NCI-H526 treated with DMSO at 0.1 percent for 48 hours (cell line): ENCODE measurements around the gene SPATA17.
"Not testable (repeated sequence)": the region's sequence is repeated elsewhere in the genome, so short reads cannot be mapped to it uniquely, and the experiment has no call there.

ENCODE experiments used
- DNase-seq: peaks from one replicate; lab custom pipeline; 2025; lab: John Stamatoyannopoulos, UW

The SPATA17 gene, protein sequence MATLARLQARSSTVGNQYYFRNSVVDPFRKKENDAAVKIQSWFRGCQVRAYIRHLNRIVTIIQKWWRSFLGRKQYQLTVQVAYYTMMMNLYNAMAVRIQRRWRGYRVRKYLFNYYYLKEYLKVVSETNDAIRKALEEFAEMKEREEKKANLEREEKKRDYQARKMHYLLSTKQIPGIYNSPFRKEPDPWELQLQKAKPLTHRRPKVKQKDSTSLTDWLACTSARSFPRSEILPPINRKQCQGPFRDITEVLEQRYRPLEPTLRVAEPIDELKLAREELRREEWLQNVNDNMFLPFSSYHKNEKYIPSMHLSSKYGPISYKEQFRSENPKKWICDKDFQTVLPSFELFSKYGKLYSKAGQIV

DNA sequence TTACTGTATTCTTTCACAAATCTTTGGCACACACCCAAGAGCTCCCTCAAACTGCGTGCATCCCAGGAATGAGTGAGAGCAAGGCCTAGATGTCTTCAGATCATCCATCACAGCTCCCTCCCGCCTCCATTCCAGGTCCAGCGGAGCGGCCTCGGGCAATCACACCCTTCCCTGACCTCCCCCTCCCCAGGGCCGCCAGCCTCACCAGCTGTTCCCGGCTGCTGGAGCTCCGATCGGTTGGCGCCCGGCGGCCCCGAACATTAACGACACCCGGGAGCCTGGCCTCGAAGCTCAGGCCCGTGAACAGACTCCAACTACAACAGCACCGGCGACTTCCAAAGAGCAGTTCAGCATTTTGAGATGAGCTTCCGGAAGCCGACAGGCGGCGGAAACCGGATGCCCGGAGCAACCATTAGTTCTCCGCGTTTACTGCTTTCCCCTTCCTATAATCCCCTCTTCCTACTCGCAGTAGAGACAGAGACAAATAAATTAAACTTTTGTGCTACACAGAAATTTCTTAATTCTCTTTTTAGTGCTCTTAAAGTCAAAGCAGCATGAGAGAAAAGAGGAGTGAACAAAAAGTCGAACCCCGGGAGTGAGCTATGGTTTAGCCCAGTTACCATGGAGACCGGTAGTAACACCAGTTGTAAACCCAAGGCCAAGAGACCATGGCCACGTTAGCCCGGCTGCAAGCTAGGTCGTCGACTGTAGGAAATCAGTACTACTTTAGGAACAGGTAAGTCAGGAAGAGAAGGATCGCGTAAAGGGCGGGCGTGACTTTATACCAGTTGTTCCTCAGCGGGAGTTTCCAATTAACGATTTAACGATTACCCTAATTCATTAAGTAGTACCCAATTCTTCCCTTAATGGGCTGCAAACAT lies at the start of gene SPATA17, which contains the start of gene GPATCH2:
SPATA17 (plus strand) TSS at position 634 of the 881 bp plus-strand sequence; CDS start at position 669, 35 bp downstream.
GPATCH2 (minus strand) TSS at position 380 of the 881 bp plus-strand sequence; CDS start at position 261, 119 bp downstream.
- DNase-seq = peak; percentile 88

DNA sequence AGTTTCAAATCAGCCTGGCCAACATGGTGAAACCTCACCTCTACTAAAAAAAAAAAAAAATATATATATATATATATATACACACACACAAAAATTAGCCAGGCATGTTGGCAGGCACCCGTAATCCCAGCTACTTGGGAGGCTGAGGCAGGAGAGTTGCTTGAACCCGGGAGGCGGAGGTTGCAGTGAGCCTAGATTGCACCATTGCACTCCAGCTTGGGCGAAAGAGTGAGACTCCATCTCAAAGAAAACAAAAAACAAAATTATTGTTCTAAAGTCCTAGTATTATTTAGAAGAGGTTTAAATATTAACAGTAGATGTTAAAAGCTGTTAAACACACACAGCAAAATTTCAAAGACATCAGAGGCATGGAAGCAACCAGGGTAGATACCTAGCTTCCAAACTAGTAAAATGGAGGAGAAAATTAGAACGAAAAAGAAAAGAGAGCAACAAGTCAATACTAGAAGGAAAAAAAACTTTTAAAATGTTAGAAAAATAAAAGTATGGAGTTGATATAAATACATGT lies 46.8 kb upstream of the SPATA17 start:
- DNase-seq = not testable (repeated sequence)

DNA sequence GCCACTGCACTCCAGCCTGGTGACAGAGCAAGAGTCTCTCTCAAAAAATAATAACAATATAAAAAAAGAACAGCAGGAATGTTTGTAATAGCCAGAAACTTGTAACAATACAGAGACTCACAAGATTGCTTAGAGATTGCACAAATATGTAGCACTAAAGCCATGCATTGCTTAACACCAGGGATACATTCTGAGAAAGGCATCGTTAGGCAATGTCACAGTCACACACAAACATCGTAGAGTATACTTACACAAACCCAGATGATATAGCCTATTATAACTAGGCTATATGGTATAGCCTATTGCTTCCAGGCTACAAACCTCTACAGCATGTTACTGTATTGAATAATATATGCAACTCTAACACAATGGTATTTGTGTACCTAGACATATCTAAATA lies 45.6 kb upstream of the SPATA17 start:
- no peak for DNase-seq

DNA sequence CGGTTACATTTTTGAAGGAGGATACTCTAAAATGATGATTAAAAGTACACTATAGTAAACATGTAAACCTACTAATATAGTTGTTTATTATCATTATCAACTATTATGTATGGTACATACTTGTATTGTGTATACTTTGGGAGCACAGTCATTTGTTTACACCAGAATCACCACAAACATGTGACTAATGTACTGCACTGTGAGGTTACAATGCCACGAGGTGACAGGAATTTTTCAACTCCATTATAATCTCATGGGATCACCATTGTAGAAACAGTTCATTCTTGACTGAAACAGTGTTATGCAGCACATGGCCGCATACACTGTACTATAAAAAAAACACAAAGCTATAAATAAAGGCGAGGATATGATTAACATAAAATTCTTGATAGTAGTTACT lies 44.6 kb upstream of the SPATA17 start:
- DNase-seq = no peak

DNA sequence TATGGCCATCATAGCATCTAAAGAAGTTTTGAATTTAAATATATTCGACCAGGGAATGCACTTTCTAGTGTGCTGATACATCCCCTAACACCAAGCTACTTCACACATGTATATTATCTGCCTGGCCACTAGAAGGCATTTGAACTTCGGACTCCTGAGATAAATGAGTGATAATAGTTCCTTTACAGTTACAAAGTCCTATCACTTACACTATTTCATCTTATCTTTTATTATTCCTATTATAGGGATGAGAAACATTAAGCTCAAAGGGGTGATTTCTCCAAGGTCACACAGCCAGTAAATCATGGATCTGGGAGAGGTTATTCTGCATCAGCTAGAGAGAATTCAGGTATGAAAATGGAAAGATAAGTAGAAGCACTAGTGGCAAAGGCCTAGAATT lies 40.5 kb upstream of the SPATA17 start:
- DNase-seq = no peak

DNA sequence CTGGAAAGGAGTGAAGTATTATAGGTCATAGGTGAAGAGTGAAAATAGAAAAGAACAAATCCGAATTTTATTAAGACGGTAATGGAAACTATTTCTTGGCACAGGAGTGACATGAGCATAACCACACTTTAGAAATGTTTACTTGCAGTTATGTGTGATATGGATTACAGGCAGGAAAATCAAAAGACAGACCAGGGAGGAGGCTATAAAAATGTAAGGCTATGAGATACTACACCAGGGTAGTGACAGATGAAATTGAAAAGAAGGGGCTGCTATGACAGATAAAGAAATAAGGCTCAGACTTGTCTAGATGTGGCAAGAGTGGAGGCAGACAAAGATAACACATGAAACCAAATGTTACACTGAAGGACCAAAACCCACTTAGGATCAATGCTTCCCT lies 32.0 kb upstream of the SPATA17 start:
- no peak for DNase-seq

DNA sequence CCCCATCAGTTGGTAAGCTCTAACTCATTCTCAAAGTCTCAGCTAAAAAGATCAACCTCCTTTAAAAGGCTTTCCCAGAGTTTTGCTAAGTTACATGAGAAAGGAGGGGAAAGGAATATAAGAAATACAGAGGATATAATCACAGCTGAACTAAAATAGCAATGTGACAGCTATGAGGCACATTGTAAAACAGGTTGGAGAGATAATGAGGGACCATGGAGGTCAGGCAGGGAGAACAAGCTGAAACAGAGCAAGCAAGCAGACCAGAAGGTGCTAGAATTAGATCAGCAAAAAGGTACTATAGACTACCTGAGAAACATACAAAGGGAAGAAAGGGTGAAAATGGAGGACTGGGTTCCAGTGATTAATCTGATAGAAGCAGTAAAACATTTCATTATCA lies 28.8 kb upstream of the SPATA17 start:
- no peak for DNase-seq

DNA sequence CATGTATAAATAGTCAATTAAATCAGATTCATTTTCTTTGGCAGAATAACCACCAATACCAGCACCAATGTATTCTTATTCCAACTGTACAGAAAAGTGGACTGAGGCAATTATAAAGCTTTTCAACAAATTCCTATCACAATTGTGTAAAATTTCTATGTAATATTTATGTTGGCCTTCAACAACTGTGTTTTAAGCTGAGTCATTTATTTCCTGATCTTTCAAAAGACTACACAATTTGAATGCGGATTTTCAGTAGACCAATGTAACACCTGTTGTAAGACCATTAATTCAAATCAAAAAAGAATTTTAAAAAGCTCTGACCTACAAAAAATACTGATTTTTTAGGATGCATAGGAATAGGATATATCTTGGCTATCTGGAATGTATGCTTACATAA lies 25.8 kb upstream of the SPATA17 start:
- no peak for DNase-seq

DNA sequence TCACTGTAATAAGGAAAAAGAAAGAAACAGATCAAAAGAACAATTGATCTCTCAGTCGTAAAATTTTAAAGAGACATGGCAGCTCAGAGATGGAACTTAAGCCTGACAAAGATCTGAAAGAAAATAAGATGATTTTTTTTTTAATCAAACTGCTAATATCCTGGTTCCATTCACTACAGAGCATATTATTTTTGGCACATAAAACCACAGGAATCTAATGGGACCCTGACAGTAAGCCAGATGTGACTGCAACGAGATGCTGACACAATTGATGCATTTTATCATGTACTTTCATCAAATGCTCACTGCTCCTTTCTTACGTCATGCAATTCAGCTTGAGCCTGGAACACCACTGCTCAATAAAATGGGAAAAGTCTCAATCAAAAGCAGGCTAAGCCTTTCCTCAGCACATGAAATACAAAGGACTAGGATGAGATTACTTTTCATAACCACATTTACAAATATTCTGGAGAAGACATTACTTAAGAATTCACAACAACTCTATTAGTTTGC lies 16.9 kb upstream of the SPATA17 start:
- DNase-seq = no peak

DNA sequence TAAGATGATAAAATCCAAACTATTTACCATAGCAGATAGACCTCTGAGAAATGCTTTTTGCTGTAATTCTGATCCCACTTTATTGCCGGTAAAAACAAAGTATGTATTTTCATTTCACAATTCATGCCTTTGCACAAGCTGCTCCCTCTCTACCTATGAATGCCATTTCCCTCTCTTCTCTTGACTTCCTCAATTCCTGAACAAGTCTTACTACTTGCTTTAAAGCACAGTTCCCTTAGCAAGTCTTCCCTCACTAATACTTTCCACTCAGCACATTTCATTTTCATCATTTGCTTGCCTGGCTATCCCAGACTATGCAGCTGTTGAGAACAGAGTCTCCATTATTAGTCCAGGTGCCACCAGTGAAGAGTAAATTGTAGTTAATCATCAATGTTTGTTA lies 14.0 kb upstream of the SPATA17 start:
- DNase-seq = no peak

DNA sequence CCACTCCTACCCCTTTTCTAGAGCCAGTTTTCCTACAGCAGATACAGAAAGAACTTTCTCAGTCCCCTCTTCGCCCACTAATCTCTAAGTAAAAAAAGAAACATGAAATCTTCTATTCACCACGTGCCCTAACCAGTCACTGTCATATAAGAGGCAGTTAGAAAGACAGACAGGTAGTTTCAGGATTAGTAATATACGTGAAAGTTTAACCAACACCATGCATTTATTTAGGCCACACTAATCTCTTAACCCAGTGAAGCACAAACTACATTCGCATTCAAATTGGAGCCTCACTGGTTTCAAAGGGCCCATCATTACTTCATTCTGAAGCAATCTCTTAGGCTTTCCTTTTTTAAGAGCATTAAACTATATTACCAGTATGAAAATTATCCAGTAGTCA lies 10.3 kb upstream of the SPATA17 start:
- no peak for DNase-seq

DNA sequence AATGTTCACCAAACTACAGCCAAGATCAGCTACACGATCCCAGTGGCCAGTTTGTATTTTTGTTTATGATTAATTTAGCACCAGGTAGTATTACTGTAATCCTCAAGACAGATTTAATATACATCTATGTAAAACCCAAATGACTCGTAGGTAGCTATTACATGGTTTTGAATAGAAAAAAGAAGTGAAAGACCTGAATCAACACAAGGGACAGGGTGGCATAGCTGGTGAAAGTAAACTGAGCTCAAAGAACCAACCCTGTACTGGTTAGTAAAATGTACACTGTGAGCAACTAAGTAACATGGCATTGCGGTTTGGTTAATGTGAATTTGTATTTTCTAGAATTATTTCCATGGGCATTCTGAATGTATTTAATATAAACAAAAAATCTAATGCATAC lies 9.1 kb upstream of the SPATA17 start:
- no peak for DNase-seq

DNA sequence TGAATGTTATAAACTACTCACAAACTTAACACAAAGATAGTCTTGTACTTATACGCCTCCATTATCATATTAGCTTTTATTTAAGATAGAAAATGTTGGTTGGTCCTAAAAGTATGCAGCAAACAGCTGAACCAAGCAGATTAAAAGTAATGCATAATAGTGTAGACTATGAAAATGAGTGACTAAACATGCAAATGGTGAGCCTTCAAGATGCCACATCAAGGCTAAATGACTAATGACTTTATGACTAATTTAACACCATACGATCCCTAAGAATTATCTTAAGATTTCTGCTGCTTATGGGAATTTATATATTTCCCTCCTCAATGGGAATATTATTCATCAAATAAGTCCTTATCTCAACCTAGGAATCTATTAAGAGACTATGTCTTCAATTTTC lies 4.8 kb upstream of the SPATA17 start:
- no peak for DNase-seq

DNA sequence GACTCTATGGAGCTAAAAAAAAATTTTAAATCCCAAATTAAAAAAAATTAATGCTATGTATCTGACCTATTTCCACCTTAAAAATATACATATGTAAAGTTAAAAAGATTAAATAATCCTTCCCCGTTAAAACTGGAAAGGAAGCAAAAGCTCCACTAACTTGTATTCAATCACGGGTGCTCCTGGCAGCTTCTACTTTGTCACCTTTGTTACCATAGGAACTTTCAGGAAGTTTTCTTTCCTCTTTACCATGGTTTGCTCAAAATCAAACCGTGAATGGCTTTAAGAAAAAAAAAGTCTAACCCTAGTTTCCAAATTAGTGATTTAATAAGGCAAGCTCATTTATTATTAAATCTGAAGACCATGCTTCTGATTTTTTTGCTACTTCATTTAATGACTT lies 3.7 kb upstream of the SPATA17 start:
- DNase-seq = no peak

DNA sequence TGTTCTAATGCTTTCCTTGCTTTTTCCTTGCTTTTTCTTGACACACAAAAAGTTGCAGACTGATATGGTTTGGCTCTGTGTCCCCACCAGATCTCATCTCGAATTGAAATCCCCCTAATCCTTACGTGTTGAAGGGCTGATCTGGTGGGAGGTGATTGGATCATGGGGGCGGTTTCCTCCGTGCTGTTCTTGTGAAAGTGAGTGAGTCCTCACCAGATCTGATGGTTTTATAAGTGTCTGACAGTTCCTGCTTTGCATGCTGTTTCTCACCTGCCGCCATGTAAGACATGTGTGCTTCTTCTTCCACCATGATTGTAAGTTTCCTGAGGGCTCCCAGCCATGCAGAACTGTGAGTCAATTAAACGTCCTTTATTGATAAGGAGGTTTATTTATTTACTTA lies 11.3 kb downstream of the SPATA17 start:
- no peak for DNase-seq

DNA sequence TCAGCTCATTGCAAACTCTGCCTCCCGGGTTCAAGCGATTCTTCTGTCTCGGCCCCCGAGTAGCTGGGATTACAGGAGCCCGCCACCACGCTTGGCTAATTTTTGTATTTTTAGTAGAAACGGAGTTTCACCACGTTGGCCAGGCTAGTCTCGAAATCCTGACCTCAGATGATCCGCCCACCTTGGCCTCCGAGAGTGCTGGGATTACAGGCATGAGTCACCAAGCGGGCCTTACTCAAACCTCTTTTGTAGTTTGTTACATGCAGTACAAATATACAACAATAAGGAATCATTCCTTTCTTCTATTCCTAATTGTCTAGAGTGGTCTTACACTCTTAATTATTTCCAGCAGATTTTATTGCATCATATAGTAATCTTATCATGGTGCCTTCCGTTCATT lies 16.6 kb downstream of the SPATA17 start:
- DNase-seq = no peak

DNA sequence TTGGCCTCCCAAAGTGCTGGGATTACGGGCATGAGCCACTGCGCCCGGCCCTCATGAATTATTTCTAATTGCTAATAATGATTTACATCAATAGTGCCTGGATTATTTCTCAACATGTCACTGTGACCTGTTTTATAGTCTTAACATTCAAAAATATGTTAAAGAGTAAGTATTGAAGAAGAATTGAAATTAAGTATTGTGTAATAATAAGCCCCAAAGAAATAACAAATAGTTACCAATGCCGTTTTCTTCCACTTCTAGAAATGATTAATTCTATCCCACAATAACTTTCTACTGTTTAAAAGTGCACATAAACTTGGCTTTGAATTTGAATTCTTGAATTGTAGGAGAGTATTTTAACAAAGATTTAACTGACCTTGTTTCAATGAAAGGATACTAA lies 19.5 kb downstream of the SPATA17 start:
- DNase-seq = no peak

DNA sequence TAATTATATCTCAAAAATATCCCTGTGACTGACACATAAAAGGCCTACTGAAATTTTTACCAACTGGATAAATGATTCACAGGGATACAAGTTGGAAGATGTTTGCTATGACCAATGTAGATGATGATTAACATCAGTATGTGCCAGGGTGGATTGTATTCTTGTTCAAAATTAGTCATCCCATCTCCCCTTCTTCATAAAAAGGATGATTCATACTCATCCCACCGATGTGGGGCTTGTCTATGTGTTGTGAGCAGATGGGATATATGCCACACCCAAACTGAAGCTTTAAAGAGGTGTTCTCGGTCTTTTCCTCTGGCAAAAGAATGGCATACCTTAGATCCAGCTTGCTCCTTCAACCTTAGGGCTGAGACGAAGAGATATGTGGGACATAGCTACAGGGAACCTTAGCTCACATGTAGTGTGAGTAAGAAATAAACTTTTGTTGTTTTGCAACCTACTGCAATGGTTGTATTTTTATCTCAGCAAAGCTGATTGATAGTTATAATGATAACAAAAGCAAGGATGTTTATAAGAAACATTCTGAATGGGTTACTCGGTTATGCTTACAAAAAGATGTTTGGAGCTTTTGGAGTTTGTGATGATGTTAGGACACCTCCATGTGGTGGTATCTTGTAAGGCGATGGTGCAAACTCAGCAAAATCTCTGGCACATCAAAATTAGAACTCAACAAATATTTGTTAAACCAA lies 29.4 kb downstream of the SPATA17 start:
- no peak for DNase-seq

DNA sequence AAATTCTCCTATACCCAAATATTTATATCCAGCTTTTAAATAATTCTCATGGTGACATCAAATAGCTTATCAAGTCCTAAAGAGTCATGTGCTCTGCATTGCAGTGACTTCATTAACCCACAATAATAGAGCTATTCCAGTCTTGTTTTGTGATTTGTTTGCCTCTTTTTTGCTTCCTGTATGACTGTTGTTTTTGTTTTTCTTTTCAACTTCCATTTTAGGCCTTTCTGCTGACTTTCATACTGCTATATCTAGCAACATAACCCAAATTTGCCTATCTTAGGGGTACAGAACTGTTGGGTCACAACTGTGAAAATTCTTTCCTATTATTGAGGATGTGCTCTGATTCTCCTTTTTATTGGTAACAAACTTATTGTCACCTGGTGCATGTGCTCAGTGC lies 30.3 kb downstream of the SPATA17 start:
- DNase-seq = no peak

DNA sequence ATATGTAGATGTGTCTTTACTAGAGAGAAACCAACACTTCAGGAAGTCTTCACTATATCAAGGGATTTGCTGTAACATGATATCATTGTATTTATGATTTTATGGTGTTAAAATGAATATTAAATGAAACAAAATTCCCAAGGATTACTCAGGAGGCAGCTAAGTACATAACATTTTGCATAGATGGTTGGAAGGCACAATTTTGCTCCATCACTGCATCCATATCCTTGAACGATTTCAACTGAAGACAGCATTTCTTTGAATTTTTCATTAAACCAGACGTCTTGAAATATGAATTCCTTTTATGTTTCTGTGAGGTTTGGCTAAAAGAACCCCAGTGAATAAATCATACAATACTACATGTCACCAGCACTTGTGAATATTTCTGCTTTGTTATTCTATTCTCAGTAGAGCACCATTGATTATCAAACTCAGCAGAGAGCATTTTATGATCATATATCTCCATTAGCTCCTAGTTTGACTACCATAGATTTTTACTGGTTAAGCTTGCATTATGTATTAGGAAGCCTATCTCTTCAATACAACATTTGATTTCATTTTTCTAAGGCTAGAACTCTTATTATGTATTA lies 37.3 kb downstream of the SPATA17 start:
- DNase-seq = peak; percentile 36

DNA sequence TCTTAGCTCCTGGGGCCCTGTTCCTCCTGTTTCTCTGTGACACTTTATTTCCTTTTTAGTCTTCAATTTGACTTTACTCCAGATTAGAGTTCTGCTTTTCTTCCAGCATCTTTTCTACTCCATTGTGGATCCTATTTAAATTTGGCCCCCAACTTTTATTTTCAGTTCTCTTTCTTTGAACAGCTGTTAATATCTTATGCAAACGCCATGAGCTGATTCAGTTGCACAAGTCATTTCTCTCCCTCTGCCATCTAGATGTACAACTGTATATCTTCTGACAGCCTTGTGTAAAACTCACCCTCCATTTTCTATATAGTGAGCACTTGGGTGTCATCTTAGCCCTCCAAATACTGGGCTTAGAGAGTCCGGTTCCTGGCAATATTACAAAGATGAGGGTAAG lies 42.2 kb downstream of the SPATA17 start:
- DNase-seq = no peak
